Measurements from ENCODE around the gene PLXNA4.
"Not testable (repeated sequence)": the region's sequence is repeated elsewhere in the genome, so short reads cannot be mapped to it uniquely, and the experiment has no call there.

The PLXNA4 gene

DNA sequence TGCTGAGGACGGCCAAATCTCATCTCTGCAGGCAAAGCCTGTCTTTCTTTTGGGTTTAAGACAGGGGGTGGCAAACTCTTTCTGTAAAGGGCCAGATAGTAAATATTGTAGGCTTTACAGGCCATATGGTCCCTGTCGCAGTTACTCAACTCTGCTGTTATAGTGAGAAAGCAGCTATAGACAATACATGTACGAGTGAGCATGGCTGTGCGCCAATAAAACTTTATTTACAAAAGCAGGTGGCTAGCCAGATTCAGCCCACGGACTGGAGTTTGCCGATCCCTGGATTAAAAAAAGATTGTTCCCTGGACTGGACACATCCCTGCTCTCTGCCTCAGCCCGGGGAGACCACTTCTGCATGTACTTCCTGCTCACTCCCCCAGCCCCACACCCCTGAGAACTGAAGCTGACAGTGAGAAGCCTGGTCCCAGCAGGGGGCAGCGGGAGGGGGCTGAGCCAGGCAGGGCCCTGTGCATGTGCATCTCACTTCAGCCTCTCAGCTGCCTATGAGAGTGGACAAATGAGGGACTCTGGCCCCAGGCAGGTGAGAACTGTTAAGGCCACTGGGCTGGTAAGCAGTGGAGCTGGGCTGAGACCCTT lies 392.4 kb downstream of the PLXNA4 start:
- no peak for DNase-seq

DNA sequence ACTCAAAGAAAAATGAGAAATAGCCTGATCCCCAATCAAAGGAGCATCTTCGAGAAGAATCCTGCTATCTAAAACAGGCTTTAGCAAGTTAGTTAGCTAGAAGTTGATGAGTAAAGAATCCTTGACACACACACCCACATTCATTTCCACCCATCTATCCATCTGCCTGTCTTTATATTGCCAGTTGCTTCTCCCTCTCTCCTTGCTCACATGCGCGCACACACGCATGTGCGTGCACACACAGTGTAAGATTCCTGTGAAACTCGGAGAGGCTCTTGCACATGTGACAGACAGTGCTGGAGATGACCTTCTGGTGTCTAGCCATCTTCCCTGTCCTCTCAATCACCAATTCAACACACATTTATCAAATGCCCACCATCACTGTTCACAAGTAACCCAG lies 393.3 kb downstream of the PLXNA4 start:
- no peak for DNase-seq

DNA sequence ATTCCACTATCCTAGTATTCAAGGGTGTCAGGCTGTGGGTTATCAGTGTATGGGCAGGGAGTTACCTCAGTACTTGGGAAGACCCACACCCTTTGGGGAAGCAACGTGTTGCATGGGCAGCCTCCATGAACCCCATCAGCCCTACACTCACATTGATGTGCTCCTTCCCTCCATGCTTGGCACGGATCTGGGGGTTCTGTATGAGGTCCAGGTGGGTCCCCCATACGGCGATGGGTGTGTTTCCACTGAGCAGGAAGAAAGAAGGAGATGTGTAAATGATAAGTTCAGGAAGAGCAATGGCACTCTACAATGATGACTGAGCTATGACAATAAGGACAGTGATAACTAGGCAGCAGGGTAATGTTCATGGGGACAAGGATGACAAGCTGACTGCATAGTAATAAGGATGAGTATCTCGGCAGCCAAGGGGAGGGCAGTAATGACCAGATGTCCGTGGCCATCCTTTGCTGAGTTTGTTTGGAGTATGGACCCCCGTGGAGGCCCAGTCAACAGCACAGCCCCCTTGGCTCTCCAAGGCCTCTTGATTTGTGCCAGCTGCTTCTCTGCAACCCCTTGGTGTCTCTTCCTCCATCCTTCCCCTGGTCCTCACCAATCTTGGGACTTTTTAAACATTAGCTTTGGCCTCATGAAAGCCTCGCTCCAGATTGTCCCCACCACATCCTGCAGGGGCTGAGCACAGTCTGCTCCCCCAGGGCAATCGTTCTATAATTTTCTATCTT lies 394.2 kb downstream of the PLXNA4 start:
- DNase-seq: no peak

DNA sequence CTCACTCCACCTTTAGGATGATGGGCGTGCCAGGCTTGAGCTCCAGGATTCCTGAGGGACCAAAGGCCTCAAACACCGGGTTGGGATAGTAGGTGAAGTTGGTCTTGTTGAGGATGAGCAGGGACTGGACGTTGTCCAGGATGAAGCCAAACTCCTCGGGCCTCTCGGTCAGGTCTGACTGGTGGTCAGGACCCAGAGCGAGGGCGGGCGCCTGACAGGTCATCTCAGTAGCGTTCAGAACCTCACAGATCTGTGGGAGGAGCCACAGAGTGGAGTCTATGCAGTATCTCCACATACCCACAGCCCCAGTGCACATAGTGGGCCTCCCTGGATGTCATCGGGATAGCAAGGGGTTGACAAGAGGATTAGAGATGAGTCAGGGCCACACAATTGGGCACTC lies 394.9 kb downstream of the PLXNA4 start:
- DNase-seq: no peak

GRCh38 chr7:132180481-132180880 lies 395.8 kb downstream of the PLXNA4 start:
- no peak for DNase-seq

- DNase-seq: no peak
Measured at GRCh38 chr7:132179681-132180080, 396.6 kb downstream of the PLXNA4 start.

GRCh38 chr7:132179080-132179430 lies 397.2 kb downstream of the PLXNA4 start:
- no peak for DNase-seq

- not testable (repeated sequence) for DNase-seq
Measured at GRCh38 chr7:132178402-132179079, 397.7 kb downstream of the PLXNA4 start.

GRCh38 chr7:132177708-132178401 lies 398.4 kb downstream of the PLXNA4 start:
- no peak for DNase-seq

DNA sequence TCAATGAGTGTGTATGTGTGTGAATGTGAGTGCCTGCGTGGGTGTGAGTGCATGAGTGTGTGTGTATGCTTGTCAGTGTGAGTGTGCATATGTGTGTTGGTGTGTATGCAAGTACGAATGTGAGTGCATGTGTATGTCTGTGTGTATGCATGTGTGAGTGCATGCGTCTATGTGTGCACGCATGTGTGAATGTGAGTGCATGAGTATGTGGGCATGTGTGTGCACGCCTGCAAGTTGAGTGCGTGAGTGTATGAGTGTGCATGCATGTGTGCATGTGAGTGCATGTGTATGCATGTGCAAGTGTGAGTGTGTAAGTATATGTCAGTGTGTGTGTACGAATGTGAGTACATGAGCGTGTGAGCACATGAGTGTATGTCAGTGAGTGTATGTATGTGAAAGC lies 399.6 kb downstream of the PLXNA4 start:
- no peak for DNase-seq

GRCh38 chr7:132171130-132171576 lies 405.1 kb downstream of the PLXNA4 start:
- no peak for DNase-seq

DNA sequence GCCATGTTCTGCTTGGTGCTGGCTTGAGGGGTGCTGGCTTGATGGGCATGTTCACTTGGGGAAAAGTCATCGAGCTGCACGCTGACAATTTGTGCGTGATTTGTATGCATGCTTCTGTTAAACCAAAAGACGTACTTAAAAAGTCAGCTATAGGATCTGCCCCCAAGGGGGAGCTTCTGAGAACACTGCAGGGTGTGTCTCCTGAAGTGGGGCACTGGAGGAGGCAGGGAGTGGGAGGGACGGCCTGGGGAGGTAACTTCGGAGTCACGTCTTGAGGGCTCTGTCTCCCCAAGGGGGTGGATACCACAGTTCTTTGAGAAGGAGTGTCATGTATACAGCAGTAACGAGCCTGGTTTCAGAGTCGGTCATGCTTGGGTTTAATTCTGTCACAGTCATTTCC lies 406.5 kb downstream of the PLXNA4 start:
- DNase-seq: no peak

DNA sequence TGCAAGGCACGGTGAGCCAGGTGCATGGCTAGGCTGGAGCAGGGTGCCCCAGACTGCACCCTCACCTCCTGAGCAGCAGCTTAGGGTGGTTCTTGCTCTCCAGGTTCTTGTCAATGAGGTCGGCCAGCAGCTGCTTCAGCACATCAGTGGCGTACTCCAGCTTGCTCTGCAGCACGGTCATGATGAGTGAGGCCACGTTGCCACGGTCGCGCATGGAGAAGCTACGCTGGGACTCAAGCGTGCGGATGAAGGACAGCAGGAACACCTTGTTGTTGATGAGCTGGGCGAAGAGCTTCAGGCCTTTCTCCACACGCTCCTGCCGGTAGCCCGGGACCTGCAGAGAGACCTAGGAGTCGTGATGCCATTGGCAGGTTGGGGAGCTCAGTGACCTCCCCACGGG lies 408.0 kb downstream of the PLXNA4 start:
- no peak for DNase-seq

- not testable (repeated sequence) for DNase-seq
Measured at GRCh38 chr7:132165695-132166094, 410.6 kb downstream of the PLXNA4 start.

- no peak for DNase-seq
Measured at GRCh38 chr7:132164558-132165125, 411.6 kb downstream of the PLXNA4 start.

DNA sequence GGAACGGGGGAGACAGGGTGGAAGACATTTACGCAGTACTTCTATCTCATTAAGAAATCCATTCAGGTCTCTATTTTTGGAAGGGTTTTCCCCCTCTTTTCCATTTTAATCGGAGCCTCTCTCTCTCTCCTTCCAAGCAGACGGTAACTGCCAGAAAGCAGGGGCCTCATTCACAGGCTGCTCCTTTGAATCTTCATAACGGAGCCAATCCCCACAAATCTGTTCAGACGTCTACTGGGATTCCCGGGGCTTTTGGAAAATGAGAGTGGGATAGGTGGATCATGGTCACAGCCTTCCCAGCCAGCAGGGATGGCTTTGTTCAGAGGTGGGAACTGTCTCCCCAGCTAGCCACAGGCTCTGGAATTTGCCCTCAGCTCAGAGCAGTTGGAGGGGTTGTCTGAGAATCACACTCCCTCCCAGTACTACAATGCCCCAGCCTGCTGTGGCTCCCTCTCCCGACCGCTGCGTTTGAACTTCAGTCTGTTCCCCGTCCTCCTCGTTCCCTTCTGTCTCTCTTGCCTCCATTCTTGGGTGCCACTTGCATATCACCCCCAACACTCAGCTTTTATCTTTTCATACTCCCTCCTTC lies 413.6 kb downstream of the PLXNA4 start:
- DNase-seq: no peak

DNA sequence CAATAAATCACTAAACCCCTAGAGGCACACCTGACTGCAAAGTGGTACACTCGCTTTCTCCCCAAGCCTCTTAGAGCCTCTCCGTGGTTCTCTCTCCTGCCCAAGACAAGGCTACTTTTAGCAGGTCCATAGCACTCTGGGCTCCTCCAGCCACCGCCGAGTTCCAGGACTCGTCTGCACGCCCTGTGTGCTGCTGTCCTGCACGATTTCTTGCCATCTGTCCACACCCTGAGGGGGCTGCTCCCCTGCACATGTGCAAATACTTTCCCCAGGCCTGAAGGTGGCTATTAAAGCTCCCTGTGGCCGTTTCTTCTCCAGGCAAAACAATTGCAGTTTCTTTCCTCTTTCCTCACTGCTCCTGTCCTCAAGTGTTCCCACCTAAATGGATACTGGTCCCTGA lies 414.3 kb downstream of the PLXNA4 start:
- no peak for DNase-seq

- DNase-seq: no peak
Measured at GRCh38 chr7:132161533-132161915, 414.7 kb downstream of the PLXNA4 start.

- DNase-seq: no peak
Measured at GRCh38 chr7:132160611-132161532, 415.4 kb downstream of the PLXNA4 start.

DNA sequence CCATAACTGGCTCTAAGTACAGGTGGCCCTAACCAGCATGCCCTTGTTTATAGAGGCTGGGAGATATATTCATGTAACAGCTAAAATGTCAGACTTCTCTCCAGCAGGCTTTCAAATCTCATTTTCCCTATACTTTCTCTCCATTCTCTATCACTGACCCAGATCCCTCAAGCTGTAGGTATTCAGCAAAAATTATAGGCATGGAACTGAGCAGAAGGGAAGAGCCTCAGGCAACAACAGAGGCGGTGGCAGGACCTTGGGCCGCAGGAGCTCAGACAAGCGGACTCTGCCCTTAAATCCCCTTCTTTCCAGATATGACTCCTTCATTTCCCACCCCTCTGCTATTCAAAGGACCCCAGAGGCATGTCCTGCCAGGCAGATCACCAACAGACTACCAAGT lies 417.4 kb downstream of the PLXNA4 start:
- DNase-seq: no peak

DNA sequence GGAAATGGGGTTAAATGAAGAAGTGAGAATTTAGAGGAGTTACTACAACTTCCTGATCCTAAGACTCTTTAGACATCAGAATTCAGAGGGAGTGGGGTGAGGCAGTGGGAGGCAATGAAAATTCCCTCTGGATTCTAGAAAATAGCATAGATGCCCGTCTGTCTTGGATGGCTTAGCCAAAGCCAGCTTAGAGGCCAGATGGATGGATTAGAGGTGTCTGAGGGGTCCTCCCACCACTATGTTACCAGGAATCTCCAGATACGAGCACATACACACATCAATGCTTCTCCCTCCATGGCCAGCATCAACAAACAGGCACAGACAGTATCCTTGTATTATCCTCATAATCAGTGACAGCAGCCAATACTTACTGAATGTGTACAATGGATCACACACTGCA lies 418.1 kb downstream of the PLXNA4 start:
- DNase-seq: no peak

- DNase-seq: no peak
Measured at GRCh38 chr7:132155715-132156114, 420.6 kb downstream of the PLXNA4 start.
